ENCODE data around the gene KLHL26. TPM values are rescaled to one million over a fixed set of nuclear protein-coding genes. Genes with fewer than 3 reads are reported as not detected.

The KLHL26 gene
- polyA plus RNA-seq, 2 of the 4 experiments (the other 2 are of a cell fraction): 1.1 to 2.0 TPM

GRCh38 chr19:18668744-18669523 is 32.1 kb downstream of the KLHL26 start:
- TF ChIP-seq NR3C1 (IDR thresholded peaks at IDR 0.05) (no peak), RCOR1 (IDR thresholded peaks at IDR 0.05; ENCODE audit: low read depth, low read length) (no peak), GATA3 (IDR thresholded peaks at IDR 0.05; ENCODE audit: borderline replicate concordance) (no peak), SMC3 (IDR thresholded peaks at IDR 0.05) (no peak), MAX (IDR thresholded peaks at IDR 0.05) (no peak), HOXB5 (CRISPR knock-in tag; IDR thresholded peaks at IDR 0.05) (no peak), FOSL2 (IDR thresholded peaks at IDR 0.05) (no peak), FOSL2 (CRISPR knock-in tag; IDR thresholded peaks at IDR 0.05) (no peak), ELK1 (IDR thresholded peaks at IDR 0.05; ENCODE audit: low read depth, low read length) (no peak), MAZ (IDR thresholded peaks at IDR 0.05; ENCODE audit: borderline replicate concordance, low read depth, low read length) (no peak), CEBPB (IDR thresholded peaks at IDR 0.05) (no peak), CBX8 (IDR thresholded peaks at IDR 0.05) (no peak), TFCP2L1 (CRISPR knock-in tag; IDR thresholded peaks at IDR 0.05) (no peak), FOXS1 (CRISPR knock-in tag; IDR thresholded peaks at IDR 0.05) (no peak), BHLHE40 (IDR thresholded peaks at IDR 0.05; ENCODE audit: low read depth, low read length) (no peak), TP53 (CRISPR knock-in tag; IDR thresholded peaks at IDR 0.05) (no peak), FOSB (CRISPR knock-in tag; IDR thresholded peaks at IDR 0.05) (no peak), CHD2 (IDR thresholded peaks at IDR 0.05; ENCODE audit: low read length, partially characterized antibody) (no peak), E2F6 (IDR thresholded peaks at IDR 0.05; ENCODE audit: borderline replicate concordance, low read depth) (no peak), PHF8 (IDR thresholded peaks at IDR 0.05; ENCODE audit: borderline replicate concordance, low read depth) (no peak), ZC3H11A (IDR thresholded peaks at IDR 0.05) (no peak)

GRCh38 chr19:18669524-18669817 is 32.6 kb downstream of the KLHL26 start:
- no peak overlapping the region for H3K27ac ChIP-seq
- no peak overlapping the region for H3K4me3 ChIP-seq
- no peak for DNase-seq (ENCODE audit: low read depth in 1 of 2, low spot score in 1 of 2)
- ATAC-seq: no peak
- TF ChIP-seq CTCF (IDR thresholded peaks at IDR 0.05) (no peak), POLR2AphosphoS2 (conservative IDR thresholded peaks at IDR 0.05; ENCODE audit: low read length) (no peak), HDAC2 (IDR thresholded peaks at IDR 0.05) (no peak), NR3C1 (IDR thresholded peaks at IDR 0.05) (no peak), HMGXB4 (CRISPR knock-in tag; IDR thresholded peaks at IDR 0.05; ENCODE audit: borderline replicate concordance) (no peak), RFX5 (IDR thresholded peaks at IDR 0.05) (no peak), PBX3 (IDR thresholded peaks at IDR 0.05) (no peak), EHMT2 (IDR thresholded peaks at IDR 0.05; ENCODE audit: low read depth) (no peak), TFCP2L1 (CRISPR knock-in tag; IDR thresholded peaks at IDR 0.05) (no peak), KDM1A (IDR thresholded peaks at IDR 0.05; ENCODE audit: low read depth) (no peak), HOXA7 (CRISPR knock-in tag; IDR thresholded peaks at IDR 0.05) (no peak), SREBF2 (IDR thresholded peaks at IDR 0.05) (no peak), ESRRA (IDR thresholded peaks at IDR 0.05; ENCODE audit: borderline replicate concordance, low read length) (no peak)
- no peak overlapping the region for H3K4me2 ChIP-seq
- FAIRE-seq: no peak
- POLR2A ChIA-PET: no interaction called here
- no peaks in the 10 kb centered on the region for H3K9me3 ChIP-seq
- H3K4me1 ChIP-seq: no peaks in the 10 kb centered on the region
- CTCF ChIA-PET: no interaction called here
- WGBS (ENCODE audit: missing lambda C conversion rate): 82% methylated on average over 12 of the region's 12 CpGs

More at GRCh38 chr19:18668744-18669523, 32.1 kb downstream of the KLHL26 start:
- Histone ChIP-seq H3K4me2 (no peak overlapping the region), H3K4me3 (no peak overlapping the region), H3K9me3 (no peaks in the 10 kb centered on the region), H3K4me1 (no peaks in the 10 kb centered on the region), H3K27ac (no peak overlapping the region)
- DNase-seq (ENCODE audit: low read depth in 1 of 2, low spot score in 1 of 2) (no peak), FAIRE-seq (no peak), ATAC-seq (no peak)
- ChIA-PET POLR2A (no interaction called here), CTCF (no interaction called here)
- 93% methylated on average over 16 of the region's 58 CpGs for WGBS (ENCODE audit: missing lambda C conversion rate)

All from A549 (cell line).